ENCODE results near the gene DVL2.

DVL2 gene

DNA sequence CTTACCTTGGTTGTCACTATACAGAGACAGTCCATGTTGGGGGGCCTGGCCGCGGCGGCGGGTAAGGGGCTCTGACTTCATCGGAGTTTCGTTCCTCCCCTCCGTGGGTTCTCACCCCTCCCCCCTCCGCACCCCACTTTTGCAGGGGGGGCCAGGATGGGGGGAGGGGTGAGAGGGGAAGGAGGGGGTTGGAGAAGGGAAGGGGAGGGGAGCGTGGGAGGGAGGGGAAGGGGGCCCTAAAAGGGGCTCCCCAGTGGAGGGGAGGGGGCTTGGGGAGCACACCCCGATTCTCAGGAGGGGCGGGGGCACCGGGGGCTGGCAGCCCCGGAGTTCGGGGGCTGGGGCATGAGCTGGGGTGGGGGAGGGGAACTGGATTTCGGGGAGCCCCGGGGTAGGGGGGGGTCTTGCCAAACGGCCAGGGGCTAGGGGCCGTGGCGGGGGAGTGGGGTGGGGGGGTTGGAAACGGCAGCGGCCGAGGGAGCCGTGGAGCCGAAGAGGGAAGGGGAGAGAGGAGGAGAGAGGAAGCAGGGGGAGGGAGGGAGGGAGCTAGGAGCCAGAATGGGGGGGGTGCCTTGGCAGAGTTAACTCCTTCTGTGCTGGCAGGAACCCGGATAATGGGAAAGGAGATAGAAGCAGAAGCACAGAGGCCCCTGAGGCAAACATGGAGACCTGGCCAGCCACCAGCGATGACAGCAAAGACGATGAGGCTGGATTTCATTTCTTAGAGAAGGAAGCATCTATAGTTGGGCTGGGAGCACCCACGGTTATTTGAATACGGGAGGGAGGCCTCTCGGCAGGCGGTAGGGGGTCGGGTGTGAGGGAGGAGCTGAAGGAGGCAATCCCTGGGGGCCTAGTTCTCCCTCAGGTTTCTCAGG is 17.0 kb downstream of the DVL2 start:
- no peaks in the 10 kb centered on the region for H3K79me2 ChIP-seq (ENCODE audit: insufficient read depth, low read length)
- no peak overlapping the region for H3K9ac ChIP-seq (ENCODE audit: low read length)
- H3K4me2 ChIP-seq (ENCODE audit: low read length), result no peak overlapping the region; the same call in 1 of the 2 replicates
- H4K20me1 ChIP-seq (ENCODE audit: insufficient read depth, low read length), result no peaks in the 10 kb centered on the region
- no peaks in the 10 kb centered on the region for H3K9me3 ChIP-seq (ENCODE audit: low read length)
- TF ChIP-seq EZH2 (IDR thresholded peaks at IDR 0.05; ENCODE audit: borderline replicate concordance, low read length), result no peak
- TF ChIP-seq, protein P1, sequence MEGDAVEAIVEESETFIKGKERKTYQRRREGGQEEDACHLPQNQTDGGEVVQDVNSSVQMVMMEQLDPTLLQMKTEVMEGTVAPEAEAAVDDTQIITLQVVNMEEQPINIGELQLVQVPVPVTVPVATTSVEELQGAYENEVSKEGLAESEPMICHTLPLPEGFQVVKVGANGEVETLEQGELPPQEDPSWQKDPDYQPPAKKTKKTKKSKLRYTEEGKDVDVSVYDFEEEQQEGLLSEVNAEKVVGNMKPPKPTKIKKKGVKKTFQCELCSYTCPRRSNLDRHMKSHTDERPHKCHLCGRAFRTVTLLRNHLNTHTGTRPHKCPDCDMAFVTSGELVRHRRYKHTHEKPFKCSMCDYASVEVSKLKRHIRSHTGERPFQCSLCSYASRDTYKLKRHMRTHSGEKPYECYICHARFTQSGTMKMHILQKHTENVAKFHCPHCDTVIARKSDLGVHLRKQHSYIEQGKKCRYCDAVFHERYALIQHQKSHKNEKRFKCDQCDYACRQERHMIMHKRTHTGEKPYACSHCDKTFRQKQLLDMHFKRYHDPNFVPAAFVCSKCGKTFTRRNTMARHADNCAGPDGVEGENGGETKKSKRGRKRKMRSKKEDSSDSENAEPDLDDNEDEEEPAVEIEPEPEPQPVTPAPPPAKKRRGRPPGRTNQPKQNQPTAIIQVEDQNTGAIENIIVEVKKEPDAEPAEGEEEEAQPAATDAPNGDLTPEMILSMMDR (IDR thresholded peaks at IDR 0.05; ENCODE audit: low read length), result no peak
- peaks cover 10% of the 10 kb centered on the region; the same call in 1 of the 2 replicates for H3K36me3 ChIP-seq (ENCODE audit: insufficient read depth, low read length)
- H3K4me1 ChIP-seq (ENCODE audit: insufficient read depth, low read length, severe bottlenecking), result peaks cover 38% of the 10 kb centered on the region
- H3F3A ChIP-seq (ENCODE audit: insufficient read depth, low read length), result no peaks in the 10 kb centered on the region
- H3K4me3 ChIP-seq (ENCODE audit: low read depth, low read length, poor library complexity, severe bottlenecking), result no peak overlapping the region
- H3K27me3 ChIP-seq (ENCODE audit: insufficient read depth, low read length), result no peaks in the 10 kb centered on the region
- H3K27ac ChIP-seq (ENCODE audit: low read depth, low read length, poor library complexity, severe bottlenecking), result no peak overlapping the region
- no peaks in the 10 kb centered on the region for H3K9me2 ChIP-seq (ENCODE audit: low read depth, low read length)
- no peak overlapping the region for H2AFZ ChIP-seq (ENCODE audit: low read length)

DNA sequence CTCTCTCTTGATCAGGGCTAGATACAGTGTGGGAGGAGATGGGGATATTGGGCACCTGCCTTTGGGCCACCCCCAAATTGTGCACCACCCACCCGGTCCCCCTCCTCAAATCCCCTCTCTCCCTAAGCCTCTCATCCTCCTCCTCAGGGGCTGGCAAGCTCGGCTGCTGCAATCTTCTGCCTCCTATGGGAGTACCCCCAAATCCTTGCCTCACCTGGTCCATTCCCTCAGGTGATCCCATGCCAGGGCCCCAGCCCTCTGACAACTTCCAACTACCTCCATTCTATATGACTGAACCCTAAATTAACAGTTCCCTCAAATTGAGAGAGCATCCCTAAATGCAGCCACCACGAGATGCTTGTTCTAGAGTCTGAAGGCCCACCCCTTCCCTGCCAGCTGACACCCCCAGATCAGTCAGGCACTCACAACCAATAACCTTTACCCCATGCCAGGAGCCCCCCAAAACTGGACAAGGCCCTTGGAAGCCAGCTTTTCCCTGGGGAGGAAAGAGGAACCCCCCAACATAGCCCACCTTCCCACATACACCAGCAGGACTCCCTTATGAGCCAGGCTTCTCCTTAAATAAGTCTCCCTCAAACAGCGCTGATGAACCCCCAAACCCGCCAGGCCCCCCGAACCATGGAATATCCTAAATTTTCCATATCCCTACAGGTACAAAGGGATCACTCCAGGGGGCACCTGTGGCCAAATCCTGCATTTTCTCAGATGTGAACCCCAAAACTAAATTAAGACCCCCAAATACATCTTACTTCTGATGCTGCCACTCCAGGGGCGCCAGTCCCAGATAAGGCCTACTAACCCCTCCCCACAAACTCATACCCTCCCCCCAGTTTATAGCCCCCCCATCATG is 17.8 kb downstream of the DVL2 start:
- no peak for TF ChIP-seq EZH2 (IDR thresholded peaks at IDR 0.05; ENCODE audit: borderline replicate concordance, low read length)
- TF ChIP-seq, protein P1 (IDR thresholded peaks at IDR 0.05; ENCODE audit: low read length), result no peak
- Histone ChIP-seq H3K27ac (ENCODE audit: low read depth, low read length, poor library complexity, severe bottlenecking) (no peak overlapping the region), H3K9me2 (ENCODE audit: low read depth, low read length) (no peaks in the 10 kb centered on the region), H3F3A (ENCODE audit: insufficient read depth, low read length) (no peaks in the 10 kb centered on the region), H2AFZ (ENCODE audit: low read length) (no peak overlapping the region), H3K36me3 (ENCODE audit: insufficient read depth, low read length) (peaks cover 2% of the 10 kb centered on the region; the same call in 1 of the 2 replicates), H4K20me1 (ENCODE audit: insufficient read depth, low read length) (no peaks in the 10 kb centered on the region), H3K4me2 (ENCODE audit: low read length) (no peak overlapping the region), H3K4me1 (ENCODE audit: insufficient read depth, low read length, severe bottlenecking) (peaks cover 38% of the 10 kb centered on the region), H3K9me3 (ENCODE audit: low read length) (no peaks in the 10 kb centered on the region), H3K27me3 (ENCODE audit: insufficient read depth, low read length) (no peaks in the 10 kb centered on the region), H3K79me2 (ENCODE audit: insufficient read depth, low read length) (no peaks in the 10 kb centered on the region), H3K4me3 (ENCODE audit: low read depth, low read length, poor library complexity, severe bottlenecking) (no peak overlapping the region), H3K9ac (ENCODE audit: low read length) (no peak overlapping the region)

DNA sequence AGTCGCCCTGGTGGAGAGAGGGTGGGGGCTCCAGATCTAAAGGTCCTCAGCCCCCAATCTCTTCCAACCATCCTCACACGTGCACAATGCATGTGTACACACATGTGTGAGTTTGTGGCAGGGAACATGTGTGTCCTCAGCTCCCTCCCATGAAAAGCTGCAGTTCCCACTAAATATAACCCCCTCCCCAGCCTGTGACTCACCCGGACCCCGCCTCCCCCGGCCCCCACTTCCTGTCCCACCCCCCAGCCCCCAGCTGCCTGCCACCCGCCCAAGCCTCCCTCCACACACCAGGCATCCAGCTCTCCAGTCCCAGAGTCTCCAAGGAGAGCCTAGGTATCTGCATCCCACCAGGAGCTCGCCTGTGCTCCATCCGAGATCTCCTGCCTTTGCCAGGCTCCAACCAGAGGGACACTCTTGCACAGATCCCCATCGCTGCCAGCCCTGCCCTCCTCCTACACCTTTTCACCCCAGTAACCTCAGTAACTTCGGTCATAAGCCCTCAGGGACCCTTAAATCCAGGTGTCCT is 18.6 kb downstream of the DVL2 start:
- no peaks in the 10 kb centered on the region for H3K36me3 ChIP-seq (ENCODE audit: insufficient read depth, low read length)
- H3F3A ChIP-seq (ENCODE audit: insufficient read depth, low read length), result no peaks in the 10 kb centered on the region
- H4K20me1 ChIP-seq (ENCODE audit: insufficient read depth, low read length), result no peaks in the 10 kb centered on the region
- no peaks in the 10 kb centered on the region for H3K79me2 ChIP-seq (ENCODE audit: insufficient read depth, low read length)
- no peak overlapping the region for H3K4me2 ChIP-seq (ENCODE audit: low read length)
- no peaks in the 10 kb centered on the region for H3K9me2 ChIP-seq (ENCODE audit: low read depth, low read length)
- H3K9ac ChIP-seq (ENCODE audit: low read length), result no peak overlapping the region
- no peaks in the 10 kb centered on the region for H3K9me3 ChIP-seq (ENCODE audit: low read length)
- no peak overlapping the region for H3K4me3 ChIP-seq (ENCODE audit: low read depth, low read length, poor library complexity, severe bottlenecking)
- no peaks in the 10 kb centered on the region for H3K27me3 ChIP-seq (ENCODE audit: insufficient read depth, low read length)
- no peak overlapping the region for H3K27ac ChIP-seq (ENCODE audit: low read depth, low read length, poor library complexity, severe bottlenecking)
- peaks cover 37% of the 10 kb centered on the region for H3K4me1 ChIP-seq (ENCODE audit: insufficient read depth, low read length, severe bottlenecking)
- TF ChIP-seq EZH2 (IDR thresholded peaks at IDR 0.05; ENCODE audit: borderline replicate concordance, low read length), result no peak
- TF ChIP-seq, protein P1 (IDR thresholded peaks at IDR 0.05; ENCODE audit: low read length), result no peak
- H2AFZ ChIP-seq (ENCODE audit: low read length), result no peak overlapping the region

Data from OCI-LY1 (cell line).